MM.1S (cell line): ENCODE results near the gene PLP1.

ENCODE experiments used
- CTCF ChIP-seq: fragments of 300-600 bp; sonication (generic); IDR thresholded peaks from 2 replicates; pipeline ENCODE4 v1.5.1; 2016; ENCODE audit warnings: antibody characterized with exemption, low read length, mixed read lengths
- EZH2 ChIP-seq: fragments of 300-600 bp; sonication (generic); optimal IDR thresholded peaks from 2 replicates; pipeline ENCODE3; 2017; ENCODE audit warnings: low read depth, mild to moderate bottlenecking, antibody characterized with exemption, low read length, mixed read lengths
- EZH2phosphoT487 ChIP-seq: fragments of 300-600 bp; sonication (generic); IDR thresholded peaks from 2 replicates; pipeline ENCODE4 v1.6.1; 2018; ENCODE audit warnings: antibody characterized with exemption, low read length

- no peak for TF ChIP-seq EZH2
- no peak for TF ChIP-seq CTCF
- no peak for TF ChIP-seq EZH2phosphoT487
Measured at GRCh38 chrX:103828529-103828928, 51.9 kb downstream of the PLP1 start.
